ENCODE results near the gene GRID2. TPM values are rescaled to one million over a fixed set of nuclear protein-coding genes. Genes with fewer than 3 reads are reported as not detected.

The GRID2 gene
- total and polyA plus RNA-seq, 2 donors (not counting 1 experiment from before 2014, with no cell fraction given) = under 0.01 to 0.02 TPM

DNA sequence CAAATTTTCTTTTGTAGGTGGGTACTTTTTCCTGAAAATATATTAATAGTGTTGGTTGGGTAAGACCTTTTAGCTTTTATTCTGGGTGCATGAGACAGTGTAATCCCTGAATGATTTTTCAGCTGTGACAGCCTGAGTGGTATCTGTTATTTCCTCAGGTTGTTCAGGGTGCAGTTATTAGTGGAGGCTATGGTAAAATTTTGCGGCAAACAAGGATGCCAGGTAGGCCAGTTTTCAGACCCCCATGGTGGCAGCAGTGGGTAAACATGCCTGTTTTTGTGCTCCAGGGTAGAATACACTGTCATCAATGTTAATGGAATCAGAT, 47.9 kb upstream of the GRID2 start:
- H2AFZ ChIP-seq (ENCODE audit: low read length) = no peak overlapping the region
- no peaks in the 10 kb centered on the region for H3K4me1 ChIP-seq (ENCODE audit: control insufficient read depth, extremely low read depth, insufficient read depth, low read length)
- no peaks in the 10 kb centered on the region for H3K27me3 ChIP-seq (ENCODE audit: control insufficient read depth, insufficient read depth, low read length)
- no peaks in the 10 kb centered on the region for H4K20me1 ChIP-seq (ENCODE audit: control insufficient read depth, extremely low read depth, insufficient read depth, low read length)
- H3K9ac ChIP-seq (ENCODE audit: insufficient read depth, low read length) = no peak overlapping the region
- no peak overlapping the region for H3K27ac ChIP-seq (ENCODE audit: insufficient read depth, low read length)
- H3K4me2 ChIP-seq (ENCODE audit: extremely low read depth, insufficient read depth, low read length) = no peak overlapping the region
- DNase-seq (ENCODE audit: low read depth in 2 of 2) = no peak
- no peaks in the 10 kb centered on the region for H3K36me3 ChIP-seq (ENCODE audit: control insufficient read depth, insufficient read depth, low read length)
- H3K4me3 ChIP-seq (replicated peaks in 1 of 4; ENCODE audit: control extremely low read depth in 1 of 4, insufficient read depth in 1 of 4, low read depth in 3 of 4, low read length in 4 of 4) = no peak overlapping the region
- H3K9me3 ChIP-seq (ENCODE audit: control insufficient read depth, insufficient read depth, low read depth, low read length) = no peaks in the 10 kb centered on the region
- no peaks in the 10 kb centered on the region for H3K79me2 ChIP-seq (ENCODE audit: control insufficient read depth, insufficient read depth, low read length)
- no peak for TF ChIP-seq EZH2 (IDR thresholded peaks at IDR 0.05; ENCODE audit: low read length, missing control alignments)
- TF ChIP-seq, protein P1, sequence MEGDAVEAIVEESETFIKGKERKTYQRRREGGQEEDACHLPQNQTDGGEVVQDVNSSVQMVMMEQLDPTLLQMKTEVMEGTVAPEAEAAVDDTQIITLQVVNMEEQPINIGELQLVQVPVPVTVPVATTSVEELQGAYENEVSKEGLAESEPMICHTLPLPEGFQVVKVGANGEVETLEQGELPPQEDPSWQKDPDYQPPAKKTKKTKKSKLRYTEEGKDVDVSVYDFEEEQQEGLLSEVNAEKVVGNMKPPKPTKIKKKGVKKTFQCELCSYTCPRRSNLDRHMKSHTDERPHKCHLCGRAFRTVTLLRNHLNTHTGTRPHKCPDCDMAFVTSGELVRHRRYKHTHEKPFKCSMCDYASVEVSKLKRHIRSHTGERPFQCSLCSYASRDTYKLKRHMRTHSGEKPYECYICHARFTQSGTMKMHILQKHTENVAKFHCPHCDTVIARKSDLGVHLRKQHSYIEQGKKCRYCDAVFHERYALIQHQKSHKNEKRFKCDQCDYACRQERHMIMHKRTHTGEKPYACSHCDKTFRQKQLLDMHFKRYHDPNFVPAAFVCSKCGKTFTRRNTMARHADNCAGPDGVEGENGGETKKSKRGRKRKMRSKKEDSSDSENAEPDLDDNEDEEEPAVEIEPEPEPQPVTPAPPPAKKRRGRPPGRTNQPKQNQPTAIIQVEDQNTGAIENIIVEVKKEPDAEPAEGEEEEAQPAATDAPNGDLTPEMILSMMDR (conservative IDR thresholded peaks at IDR 0.05 in 1 of 2, IDR thresholded peaks at IDR 0.05 in 1 of 2; ENCODE audit: low read depth in 1 of 2, low read length in 2 of 2) = no peak

DNA sequence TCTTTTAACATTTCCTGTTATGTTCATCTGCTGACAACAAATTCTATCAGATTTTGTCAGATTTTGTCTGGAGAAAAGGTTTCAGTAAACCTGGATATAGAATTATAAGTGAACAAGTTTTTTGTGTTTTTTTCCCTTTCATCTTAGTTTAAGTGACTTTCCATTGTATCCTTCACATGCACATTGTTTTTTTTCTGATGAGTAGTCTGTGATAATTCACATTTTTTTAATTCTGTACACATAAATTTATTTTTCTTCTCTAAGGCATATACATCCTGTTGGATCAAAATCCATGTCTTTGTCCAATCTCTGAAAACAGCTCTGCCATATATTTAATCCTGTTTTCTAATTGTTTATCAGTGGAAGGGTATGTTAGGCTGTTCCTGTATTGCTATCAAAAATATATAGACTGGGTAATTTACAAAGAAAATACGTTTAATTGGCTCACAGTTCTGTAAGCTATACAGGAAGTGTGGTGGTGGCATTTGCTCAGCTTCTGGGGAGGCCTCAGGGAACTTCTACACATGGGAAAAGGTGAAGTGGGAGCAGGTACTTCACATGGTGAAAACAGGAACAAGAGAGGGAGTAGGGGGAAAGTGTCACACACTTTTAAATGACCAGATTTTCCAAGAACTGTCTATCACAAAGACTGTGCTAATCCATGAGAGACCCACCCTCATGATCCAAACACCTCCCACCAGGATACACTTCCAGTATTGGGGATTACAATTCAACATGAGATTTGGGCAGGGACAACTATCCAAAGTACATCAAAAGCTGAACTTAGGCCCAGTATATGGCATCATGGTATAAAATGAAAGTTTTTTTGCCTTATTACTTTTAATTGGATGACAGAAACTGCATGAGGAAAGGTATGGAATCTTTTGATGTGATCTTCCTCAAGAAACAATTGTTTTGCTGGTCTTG, 45.6 kb upstream of the GRID2 start:
- DNase-seq (ENCODE audit: low read depth in 2 of 2) = no peak
- no peak for TF ChIP-seq EZH2 (IDR thresholded peaks at IDR 0.05; ENCODE audit: low read length, missing control alignments)
- TF ChIP-seq, protein P1 (conservative IDR thresholded peaks at IDR 0.05 in 1 of 2, IDR thresholded peaks at IDR 0.05 in 1 of 2; ENCODE audit: low read depth in 1 of 2, low read length in 2 of 2) = no peak
- Histone ChIP-seq H3K9me3 (ENCODE audit: control insufficient read depth, insufficient read depth, low read depth, low read length) (no peaks in the 10 kb centered on the region), H3K79me2 (ENCODE audit: control insufficient read depth, insufficient read depth, low read length) (no peaks in the 10 kb centered on the region), H3K4me3 (replicated peaks in 1 of 4; ENCODE audit: control extremely low read depth in 1 of 4, insufficient read depth in 1 of 4, low read depth in 3 of 4, low read length in 4 of 4) (no peak overlapping the region), H3K36me3 (ENCODE audit: control insufficient read depth, insufficient read depth, low read length) (no peaks in the 10 kb centered on the region), H4K20me1 (ENCODE audit: control insufficient read depth, extremely low read depth, insufficient read depth, low read length) (no peaks in the 10 kb centered on the region), H3K27ac (ENCODE audit: insufficient read depth, low read length) (no peak overlapping the region), H3K27me3 (ENCODE audit: control insufficient read depth, insufficient read depth, low read length) (no peaks in the 10 kb centered on the region), H3K4me2 (ENCODE audit: extremely low read depth, insufficient read depth, low read length) (no peak overlapping the region), H2AFZ (ENCODE audit: low read length) (no peak overlapping the region), H3K4me1 (ENCODE audit: control insufficient read depth, extremely low read depth, insufficient read depth, low read length) (no peaks in the 10 kb centered on the region), H3K9ac (ENCODE audit: insufficient read depth, low read length) (no peak overlapping the region)

DNA sequence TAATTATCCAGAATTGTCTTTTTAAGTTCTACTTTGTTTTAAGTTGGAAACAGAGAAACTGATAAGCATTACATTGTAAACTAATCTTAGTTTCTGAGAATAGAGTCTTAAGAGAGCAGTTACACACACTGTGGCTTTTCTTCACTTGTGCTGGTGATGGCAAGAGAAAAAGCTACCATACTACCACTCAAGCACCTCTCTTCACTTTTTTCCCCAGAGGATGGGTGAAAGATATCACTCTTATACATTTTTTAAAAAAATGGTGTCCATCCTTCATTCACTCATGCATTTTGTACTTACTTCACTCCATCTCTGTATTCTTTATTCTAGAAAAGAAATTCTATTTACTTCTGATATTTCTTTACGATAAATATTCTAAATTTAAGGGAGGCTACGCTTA, 42.5 kb upstream of the GRID2 start:
- Histone ChIP-seq H2AFZ (ENCODE audit: low read length) (no peak overlapping the region), H3K4me2 (ENCODE audit: extremely low read depth, insufficient read depth, low read length) (no peak overlapping the region), H3K9ac (ENCODE audit: insufficient read depth, low read length) (no peak overlapping the region), H3K79me2 (ENCODE audit: control insufficient read depth, insufficient read depth, low read length) (no peaks in the 10 kb centered on the region), H3K9me3 (ENCODE audit: control insufficient read depth, insufficient read depth, low read depth, low read length) (no peaks in the 10 kb centered on the region), H3K4me1 (ENCODE audit: control insufficient read depth, extremely low read depth, insufficient read depth, low read length) (no peaks in the 10 kb centered on the region), H3K36me3 (ENCODE audit: control insufficient read depth, insufficient read depth, low read length) (no peaks in the 10 kb centered on the region), H3K4me3 (replicated peaks in 1 of 4; ENCODE audit: control extremely low read depth in 1 of 4, insufficient read depth in 1 of 4, low read depth in 3 of 4, low read length in 4 of 4) (no peak overlapping the region), H4K20me1 (ENCODE audit: control insufficient read depth, extremely low read depth, insufficient read depth, low read length) (no peaks in the 10 kb centered on the region), H3K27me3 (ENCODE audit: control insufficient read depth, insufficient read depth, low read length) (no peaks in the 10 kb centered on the region), H3K27ac (ENCODE audit: insufficient read depth, low read length) (no peak overlapping the region)
- TF ChIP-seq, protein P1 (conservative IDR thresholded peaks at IDR 0.05 in 1 of 2, IDR thresholded peaks at IDR 0.05 in 1 of 2; ENCODE audit: low read depth in 1 of 2, low read length in 2 of 2) = no peak
- no peak for TF ChIP-seq EZH2 (IDR thresholded peaks at IDR 0.05; ENCODE audit: low read length, missing control alignments)
- DNase-seq (ENCODE audit: low read depth in 2 of 2) = no peak

All from fibroblast of lung (primary cell).